ENCODE measurements around the gene CXXC4. TPM values are rescaled to one million over a fixed set of nuclear protein-coding genes. Genes with fewer than 3 reads are reported as not detected.

Gene CXXC4
- total RNA-seq, 1 experiment from 2014 or later: 4.2 TPM

- H3K9ac ChIP-seq (ENCODE audit: extremely low read depth, insufficient read length, low read length): no peak overlapping the region
- no peak for TF ChIP-seq CTCF (conservative IDR thresholded peaks at IDR 0.05)
- no peaks in the 10 kb centered on the region for H4K20me1 ChIP-seq (ENCODE audit: control insufficient read depth, insufficient read depth, insufficient read length)
- no peak overlapping the region for H2AK5ac ChIP-seq (ENCODE audit: insufficient read length, low read length)
- H3K18ac ChIP-seq (ENCODE audit: insufficient read length, low read depth, low read length): no peak overlapping the region
- no peaks in the 10 kb centered on the region for H3K36me3 Mint-ChIP-seq (ENCODE audit: insufficient read depth in 1 of 3, low read depth in 3 of 3)
- no peak overlapping the region for H2BK12ac ChIP-seq (ENCODE audit: insufficient read length, low read depth, low read length)
- no peak overlapping the region for H3K4ac ChIP-seq (ENCODE audit: low read depth, low read length)
- H3K27me3 Mint-ChIP-seq (ENCODE audit: low read depth): no peaks in the 10 kb centered on the region
- H3K4me3 Mint-ChIP-seq: no peak overlapping the region
- no peaks in the 10 kb centered on the region for H3K79me2 ChIP-seq (ENCODE audit: insufficient read depth, low read length)
- H2BK15ac ChIP-seq (ENCODE audit: low read depth, low read length): no peak overlapping the region
- no peak overlapping the region for H2BK5ac ChIP-seq (ENCODE audit: insufficient read length, low read length)
- no peak overlapping the region for H3K27ac ChIP-seq (ENCODE audit: insufficient read length, low read depth, low read length)
- no peaks in the 10 kb centered on the region for H3K4me1 ChIP-seq (ENCODE audit: insufficient read depth, low read length)
- no peaks in the 10 kb centered on the region for H3K9me3 Mint-ChIP-seq
- H3K14ac ChIP-seq (ENCODE audit: insufficient read depth, low read length): no peak overlapping the region
- no peak overlapping the region for H2BK120ac ChIP-seq (ENCODE audit: low read depth, low read length, poor library complexity, severe bottlenecking)
- H3K27me3 ChIP-seq (ENCODE audit: insufficient read depth, low read length): no peaks in the 10 kb centered on the region
- H3K9me3 ChIP-seq (ENCODE audit: control insufficient read depth, low read depth, low read length): no peaks in the 10 kb centered on the region
- no peak overlapping the region for H3K23ac ChIP-seq (ENCODE audit: insufficient read length, low read depth, low read length)
- H2BK20ac ChIP-seq (ENCODE audit: low read depth, low read length, poor library complexity, severe bottlenecking): no peak overlapping the region
- no peak overlapping the region for H3T11ph ChIP-seq (ENCODE audit: low read length)
- no peak overlapping the region for H3K56ac ChIP-seq (ENCODE audit: insufficient read length, low read depth, low read length)
- H4K8ac ChIP-seq (replicated peaks; ENCODE audit: insufficient read length, low read depth, low read length): no peak overlapping the region
- no peak overlapping the region for H4K91ac ChIP-seq (ENCODE audit: insufficient read length, low read depth, low read length)
- no peak overlapping the region for H3K4me2 ChIP-seq (ENCODE audit: insufficient read depth, insufficient read length, low read length)
- no peak overlapping the region for H3K27ac Mint-ChIP-seq
- no peak overlapping the region for H4K5ac ChIP-seq (ENCODE audit: insufficient read length, low read depth, low read length)
- DNase-seq: no peak
- no peaks in the 10 kb centered on the region for H3K4me1 Mint-ChIP-seq
- no peak overlapping the region for H2AFZ ChIP-seq (ENCODE audit: low read length)
- no peaks in the 10 kb centered on the region for H3K23me2 ChIP-seq (ENCODE audit: insufficient read length, low read depth, low read length, poor library complexity, severe bottlenecking)
- no CpG with 5 or more reads among the region's 2 CpGs for WGBS (ENCODE audit: extremely low coverage, insufficient read length, low lambda C conversion rate)
- no peaks in the 10 kb centered on the region for H3K79me1 ChIP-seq (ENCODE audit: insufficient read depth, low read depth, low read length, poor library complexity, severe bottlenecking)
Measured at GRCh38 chr4:104524026-104524425, 29.3 kb upstream of the CXXC4 start.
